OCI-LY1 (cell line): ENCODE measurements around the gene PPEF1.

Source experiments
- H2AFZ ChIP-seq: fragments of 200-600 bp; sonication (generic), shearing (Covaris generic); 2 replicates; pipeline ENCODE4 v1.6.0; 2014; ENCODE audit warnings: antibody characterized with exemption, mild to moderate bottlenecking, low read length
- H3F3A ChIP-seq: fragments of 200-600 bp; sonication (generic), shearing (Covaris generic); 2 replicates; pipeline ENCODE4 v1.6.0; 2014; ENCODE audit warnings: mild to moderate bottlenecking, antibody characterized with exemption, low read length, moderate library complexity; ENCODE audit not compliant: insufficient read depth
- H3K27ac ChIP-seq: fragments of 200-600 bp; sonication (generic); 2 replicates; pipeline ENCODE4 v1.5.1; 2014; ENCODE audit warnings: low read length, mixed run types, mild to moderate bottlenecking, low read depth; ENCODE audit not compliant: poor library complexity, severe bottlenecking
- H3K27me3 ChIP-seq: fragments of 200-600 bp; sonication (generic); 2 replicates; pipeline ENCODE4 v1.6.0; 2014; ENCODE audit warnings: antibody characterized with exemption, mild to moderate bottlenecking, low read length, moderate library complexity; ENCODE audit not compliant: insufficient read depth
- H3K36me3 ChIP-seq: fragments of 200-600 bp; sonication (generic); 2 replicates; pipeline ENCODE4 v1.6.1; 2014; ENCODE audit warnings: mild to moderate bottlenecking, antibody characterized with exemption, low read length, moderate library complexity, mixed read lengths; ENCODE audit not compliant: insufficient read depth
- H3K4me1 ChIP-seq: fragments of 200-600 bp; sonication (generic); 2 replicates; pipeline ENCODE4 v1.5.1; 2014; ENCODE audit warnings: mild to moderate bottlenecking, low read length, moderate library complexity; ENCODE audit not compliant: insufficient read depth, severe bottlenecking
- H3K4me2 ChIP-seq: fragments of 200-600 bp; sonication (generic), shearing (Covaris generic); 2 replicates; pipeline ENCODE4 v1.6.1; 2014; ENCODE audit warnings: low read length
- H3K4me3 ChIP-seq: fragments of 200-600 bp; sonication (generic); 2 replicates; pipeline ENCODE4 v1.5.1; 2014; ENCODE audit warnings: low read length, low read depth, mild to moderate bottlenecking, mixed read lengths; ENCODE audit not compliant: poor library complexity, severe bottlenecking
- H3K79me2 ChIP-seq: fragments of 200-600 bp; shearing (Covaris generic); 2 replicates; pipeline ENCODE4 v1.6.1; 2016; ENCODE audit warnings: mixed run types, low read length, mixed read lengths; ENCODE audit not compliant: insufficient read depth
- H3K9ac ChIP-seq: fragments of 200-600 bp; sonication (generic), shearing (Covaris generic); 2 replicates; pipeline ENCODE4 v1.6.1; 2014; ENCODE audit warnings: mild to moderate bottlenecking, low read length, mixed read lengths
- H3K9me2 ChIP-seq: fragments of 200-600 bp; sonication (generic), shearing (Covaris generic); 2 replicates; pipeline ENCODE4 v1.6.1; 2014; ENCODE audit warnings: low read depth, mild to moderate bottlenecking, low read length, mixed read lengths
- H3K9me3 ChIP-seq: fragments of 200-600 bp; shearing (Covaris generic); 2 replicates; pipeline ENCODE4 v1.6.1; 2014; ENCODE audit warnings: low read length, mixed read lengths
- H4K20me1 ChIP-seq: fragments of 200-600 bp; sonication (generic), shearing (Covaris generic); 2 replicates; pipeline ENCODE4 v1.6.0; 2016; ENCODE audit warnings: mild to moderate bottlenecking, low read length; ENCODE audit not compliant: insufficient read depth
- EZH2 ChIP-seq: fragments of 200-600 bp; sonication (generic), shearing (Covaris generic); IDR thresholded peaks from 2 replicates; pipeline ENCODE4 v1.8.0; 2017; ENCODE audit warnings: borderline replicate concordance, mixed run types, mild to moderate bottlenecking, antibody characterized with exemption, low read length, moderate library complexity, mixed read lengths
- TF ChIP-seq, protein P1 (sequence below): fragments of 200-600 bp; sonication (generic), shearing (Covaris generic); IDR thresholded peaks from 2 replicates; pipeline ENCODE4 v1.5.1; 2017; ENCODE audit warnings: mild to moderate bottlenecking, antibody characterized with exemption, low read length, moderate library complexity, mixed read lengths

PPEF1 gene, protein sequence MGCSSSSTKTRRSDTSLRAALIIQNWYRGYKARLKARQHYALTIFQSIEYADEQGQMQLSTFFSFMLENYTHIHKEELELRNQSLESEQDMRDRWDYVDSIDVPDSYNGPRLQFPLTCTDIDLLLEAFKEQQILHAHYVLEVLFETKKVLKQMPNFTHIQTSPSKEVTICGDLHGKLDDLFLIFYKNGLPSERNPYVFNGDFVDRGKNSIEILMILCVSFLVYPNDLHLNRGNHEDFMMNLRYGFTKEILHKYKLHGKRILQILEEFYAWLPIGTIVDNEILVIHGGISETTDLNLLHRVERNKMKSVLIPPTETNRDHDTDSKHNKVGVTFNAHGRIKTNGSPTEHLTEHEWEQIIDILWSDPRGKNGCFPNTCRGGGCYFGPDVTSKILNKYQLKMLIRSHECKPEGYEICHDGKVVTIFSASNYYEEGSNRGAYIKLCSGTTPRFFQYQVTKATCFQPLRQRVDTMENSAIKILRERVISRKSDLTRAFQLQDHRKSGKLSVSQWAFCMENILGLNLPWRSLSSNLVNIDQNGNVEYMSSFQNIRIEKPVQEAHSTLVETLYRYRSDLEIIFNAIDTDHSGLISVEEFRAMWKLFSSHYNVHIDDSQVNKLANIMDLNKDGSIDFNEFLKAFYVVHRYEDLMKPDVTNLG

GRCh38 chrX:18707426-18708049 is at the start of gene PPEF1:
TSS of gene PPEF1 (plus strand) at chrX:18707645. CDS start at chrX:18707781, 136 bp downstream.
- TF ChIP-seq EZH2 = no peak
- TF ChIP-seq, protein P1, sequence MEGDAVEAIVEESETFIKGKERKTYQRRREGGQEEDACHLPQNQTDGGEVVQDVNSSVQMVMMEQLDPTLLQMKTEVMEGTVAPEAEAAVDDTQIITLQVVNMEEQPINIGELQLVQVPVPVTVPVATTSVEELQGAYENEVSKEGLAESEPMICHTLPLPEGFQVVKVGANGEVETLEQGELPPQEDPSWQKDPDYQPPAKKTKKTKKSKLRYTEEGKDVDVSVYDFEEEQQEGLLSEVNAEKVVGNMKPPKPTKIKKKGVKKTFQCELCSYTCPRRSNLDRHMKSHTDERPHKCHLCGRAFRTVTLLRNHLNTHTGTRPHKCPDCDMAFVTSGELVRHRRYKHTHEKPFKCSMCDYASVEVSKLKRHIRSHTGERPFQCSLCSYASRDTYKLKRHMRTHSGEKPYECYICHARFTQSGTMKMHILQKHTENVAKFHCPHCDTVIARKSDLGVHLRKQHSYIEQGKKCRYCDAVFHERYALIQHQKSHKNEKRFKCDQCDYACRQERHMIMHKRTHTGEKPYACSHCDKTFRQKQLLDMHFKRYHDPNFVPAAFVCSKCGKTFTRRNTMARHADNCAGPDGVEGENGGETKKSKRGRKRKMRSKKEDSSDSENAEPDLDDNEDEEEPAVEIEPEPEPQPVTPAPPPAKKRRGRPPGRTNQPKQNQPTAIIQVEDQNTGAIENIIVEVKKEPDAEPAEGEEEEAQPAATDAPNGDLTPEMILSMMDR = no peak
- H3K27me3 ChIP-seq = no peaks in the 10 kb centered on the region
- H3K9me2 ChIP-seq = no peaks in the 10 kb centered on the region
- no peaks in the 10 kb centered on the region for H3K36me3 ChIP-seq
- no peaks in the 10 kb centered on the region for H3F3A ChIP-seq
- no peak within 1 kb of the TSS for H3K9ac ChIP-seq
- no peaks in the 10 kb centered on the region for H3K9me3 ChIP-seq
- no peak within 1 kb of the TSS for H2AFZ ChIP-seq
- no peaks in the 10 kb centered on the region for H4K20me1 ChIP-seq
- H3K4me1 ChIP-seq = no peaks in the 10 kb centered on the region
- no peaks in the 10 kb centered on the region for H3K79me2 ChIP-seq
- H3K27ac ChIP-seq = no peak within 1 kb of the TSS
- H3K4me2 ChIP-seq = no peak within 1 kb of the TSS
- no peak within 1 kb of the TSS for H3K4me3 ChIP-seq

GRCh38 chrX:18661273-18661672 is 46.2 kb upstream of the PPEF1 start:
- no peak overlapping the region for H3K9ac ChIP-seq
- H3K9me3 ChIP-seq = no peaks in the 10 kb centered on the region
- no peak for TF ChIP-seq EZH2
- TF ChIP-seq, protein P1 = no peak
- H3K27ac ChIP-seq = no peak overlapping the region
- no peaks in the 10 kb centered on the region for H3K27me3 ChIP-seq
- no peaks in the 10 kb centered on the region for H3K79me2 ChIP-seq
- no peaks in the 10 kb centered on the region for H3K9me2 ChIP-seq
- no peaks in the 10 kb centered on the region for H4K20me1 ChIP-seq
- H3K36me3 ChIP-seq = no peaks in the 10 kb centered on the region
- no peak overlapping the region for H2AFZ ChIP-seq
- H3K4me2 ChIP-seq = no peak overlapping the region
- no peaks in the 10 kb centered on the region for H3F3A ChIP-seq
- no peak overlapping the region for H3K4me3 ChIP-seq
- no peaks in the 10 kb centered on the region for H3K4me1 ChIP-seq

DNA sequence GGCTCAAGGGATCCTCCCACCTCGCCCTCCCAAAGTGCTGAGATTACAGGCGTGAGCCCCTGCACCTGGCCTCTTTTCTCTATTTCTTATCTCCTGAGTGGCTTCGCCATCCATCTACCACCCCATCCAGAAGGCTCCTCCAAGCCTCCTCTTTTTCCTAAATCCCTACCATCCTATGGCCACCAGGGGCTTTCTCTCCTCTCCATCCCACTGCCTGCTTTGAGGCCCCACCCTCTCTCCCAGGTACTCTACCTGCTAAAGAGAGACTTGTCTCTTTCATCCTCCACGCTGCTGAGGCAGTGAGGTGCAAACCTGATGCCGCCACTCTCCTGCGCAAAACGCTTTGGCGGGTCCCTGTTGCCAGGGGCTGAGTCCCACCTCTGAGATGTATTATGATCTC is 42.5 kb upstream of the PPEF1 start:
- no peak overlapping the region for H2AFZ ChIP-seq
- no peak overlapping the region for H3K4me2 ChIP-seq
- no peak overlapping the region for H3K9ac ChIP-seq
- TF ChIP-seq, protein P1 = no peak
- no peak for TF ChIP-seq EZH2
- no peak overlapping the region for H3K27ac ChIP-seq
- H3K9me2 ChIP-seq = no peaks in the 10 kb centered on the region
- H3K27me3 ChIP-seq = no peaks in the 10 kb centered on the region
- no peaks in the 10 kb centered on the region for H3K9me3 ChIP-seq
- no peaks in the 10 kb centered on the region for H3K36me3 ChIP-seq
- H3F3A ChIP-seq = no peaks in the 10 kb centered on the region
- H4K20me1 ChIP-seq = no peaks in the 10 kb centered on the region
- no peak overlapping the region for H3K4me3 ChIP-seq
- H3K4me1 ChIP-seq = no peaks in the 10 kb centered on the region
- no peaks in the 10 kb centered on the region for H3K79me2 ChIP-seq
